Measurements from ENCODE around the gene RPS6KA1.

Gene RPS6KA1

GRCh38 chr1:26533951-26534509 is 4.5 kb downstream of the RPS6KA1 start:
- DNase-seq = no peak

- no peak for DNase-seq
Observed at GRCh38 chr1:26535201-26535600, 5.6 kb downstream of the RPS6KA1 start.

GRCh38 chr1:26536081-26536480 is 6.5 kb downstream of the RPS6KA1 start:
- DNase-seq = no peak

- no peak for DNase-seq
Observed at GRCh38 chr1:26536521-26536920, 7.0 kb downstream of the RPS6KA1 start.

- DNase-seq = no peak
Observed at GRCh38 chr1:26537951-26538352, 8.4 kb downstream of the RPS6KA1 start.

- no peak for DNase-seq
Observed at GRCh38 chr1:26538480-26539412, 9.2 kb downstream of the RPS6KA1 start.

- DNase-seq = no peak
Observed at GRCh38 chr1:26539722-26540121, 10.2 kb downstream of the RPS6KA1 start.

- no peak for DNase-seq
Observed at GRCh38 chr1:26540351-26540750, 10.8 kb downstream of the RPS6KA1 start.

GRCh38 chr1:26541431-26541815 is 11.9 kb downstream of the RPS6KA1 start:
- DNase-seq = no peak

GRCh38 chr1:26541816-26542711 is 12.5 kb downstream of the RPS6KA1 start:
- DNase-seq = no peak

- DNase-seq = no peak
Observed at GRCh38 chr1:26542771-26543451, 13.3 kb downstream of the RPS6KA1 start.

GRCh38 chr1:26543462-26543861 is 13.9 kb downstream of the RPS6KA1 start:
- DNase-seq = no peak

- no peak for DNase-seq
Observed at GRCh38 chr1:26544126-26544525, 14.6 kb downstream of the RPS6KA1 start.

- DNase-seq = no peak
Observed at GRCh38 chr1:26545969-26546323, 16.4 kb downstream of the RPS6KA1 start.

- no peak for DNase-seq
Observed at GRCh38 chr1:26546375-26546774, 16.8 kb downstream of the RPS6KA1 start.

GRCh38 chr1:26546819-26547218 is 17.3 kb downstream of the RPS6KA1 start:
- DNase-seq = no peak

GRCh38 chr1:26548841-26549240 is 19.3 kb downstream of the RPS6KA1 start:
- no peak for DNase-seq

GRCh38 chr1:26550946-26551345 is 21.4 kb downstream of the RPS6KA1 start:
- no peak for DNase-seq

- DNase-seq = no peak
Observed at GRCh38 chr1:26552720-26553119, 23.2 kb downstream of the RPS6KA1 start.

- no peak for DNase-seq
Observed at GRCh38 chr1:26553942-26554682, 24.6 kb downstream of the RPS6KA1 start.

- no peak for DNase-seq
Observed at GRCh38 chr1:26554781-26555180, 25.2 kb downstream of the RPS6KA1 start.

- no peak for DNase-seq
Observed at GRCh38 chr1:26555550-26555981, 26.0 kb downstream of the RPS6KA1 start.

Data from SHP77 treated with DMSO at 0.1 percent for 48 hours (cell line).